ENCODE data around the gene C1orf56. TPM values are rescaled to one million over a fixed set of nuclear protein-coding genes. Genes with fewer than 3 reads are reported as not detected.
A peak's percentile ranks its signal among the peaks of the same experiment; 100 is the strongest.

C1orf56 gene
- total and polyA plus RNA-seq, 2 donors (not counting 3 experiments of a cell fraction or from before 2014, with no cell fraction given), result 3.0 to 3.5 TPM

GRCh38 chr1:151070474-151071276 is 23.1 kb downstream of the C1orf56 start, which contains the start of gene GABPB2:
TSS of gene GABPB2 (plus strand) at chr1:151070761. CDS start at chr1:151088190, 17,429 bp downstream.
- no peaks in the 10 kb centered on the region for H3K27me3 ChIP-seq (ENCODE audit: control insufficient read depth in 2 of 2, insufficient read depth in 2 of 2, low read length in 2 of 2)
- peak within 1 kb of the TSS; percentile 7 for H2AFZ ChIP-seq (ENCODE audit: low read depth, low read length)
- TF ChIP-seq MYC (IDR thresholded peaks at IDR 0.05; ENCODE audit: low read depth, low read length) (peak; percentile 51), MAX (IDR thresholded peaks at IDR 0.05; ENCODE audit: insufficient read depth, insufficient read length) (no peak), POLR2AphosphoS5 (IDR thresholded peaks at IDR 0.05; ENCODE audit: insufficient read depth, low read depth, low read length) (peak; percentile 84), EZH2 (IDR thresholded peaks at IDR 0.05; ENCODE audit: borderline replicate concordance, low read depth, low read length, severe bottlenecking) (no peak), CTCF (IDR thresholded peaks at IDR 0.05; ENCODE audit: extremely low read depth in 1 of 2, insufficient read depth in 1 of 2, low read depth in 1 of 2, low read length in 2 of 2) (peak; percentile 79 to 99), FOS (IDR thresholded peaks at IDR 0.05; ENCODE audit: borderline replicate concordance, insufficient read depth, low read length) (no peak), GATA2 (IDR thresholded peaks at IDR 0.05; ENCODE audit: insufficient read depth, insufficient read length, low read depth, low read length) (no peak), JUN (IDR thresholded peaks at IDR 0.05; ENCODE audit: borderline replicate concordance, insufficient read depth, insufficient read length, low read depth) (no peak), POLR2A (IDR thresholded peaks at IDR 0.05; ENCODE audit: low read depth, low read length) (no peak)
- peak within 1 kb of the TSS; percentile 15 for H3K4me2 ChIP-seq (ENCODE audit: insufficient read depth, low read length)
- no peaks in the 10 kb centered on the region for H3K9me1 ChIP-seq (replicated peaks; ENCODE audit: control insufficient read depth, extremely low read depth, insufficient read depth, low read length)
- intact Hi-C loops (cut with micrococcal nuclease), result loop anchor here (1.0 to 2.0 kb wide), 7 partner anchors 9 to 181 kb away; partner anchors contain the start of genes PRUNE1, SCNM1, SEMA6C and TNFAIP8L2
- dilution Hi-C loops (cut with MboI; ENCODE audit: extremely low pct_ligation_motif_present, low sequenced_read_pairs), result no loop called here
- peak within 1 kb of the TSS; percentile 44 to 73 (median 62) for H3K4me3 ChIP-seq (replicated peaks in 1 of 3; ENCODE audit: insufficient read depth in 1 of 3, low read depth in 1 of 3, low read length in 3 of 3)
- no peaks in the 10 kb centered on the region for H3K9me3 ChIP-seq (replicated peaks; ENCODE audit: control insufficient read depth, insufficient read depth, low read length)
- ChIA-PET CTCF (interaction anchor here (0.6 to 3.0 kb wide), 17 partner anchors 11 to 181 kb away, joined by 3 to 39 read pairs (median 5); partner anchors contain the start of genes C1orf56, CDC42SE1, LYSMD1 and MINDY1), POLR2A (interaction anchor here (0.7 to 1.8 kb wide), 3 partner anchors 8 to 85 kb away, joined by 3 to 5 read pairs (median 3); partner anchors contain the start of gene MLLT11)
- no peaks in the 10 kb centered on the region for H3K4me1 ChIP-seq (ENCODE audit: control insufficient read depth, extremely low read depth, insufficient read depth, low read length)
- DNase-seq (ENCODE audit: low read depth, low spot score) (peak; percentile 95), FAIRE-seq (peak; percentile 85)
- BruUV-seq (replicated peaks), result TSS peak; percentile 80
- no peaks in the 10 kb centered on the region for H4K20me1 ChIP-seq (replicated peaks; ENCODE audit: control insufficient read depth, extremely low read depth, insufficient read depth, low read length)
- peaks cover 0 to 5% of the 10 kb centered on the region in 2 experiments for H3K36me3 ChIP-seq (ENCODE audit: control insufficient read depth in 2 of 2, extremely low read depth in 1 of 2, insufficient read depth in 2 of 2, low read length in 2 of 2)
- peak within 1 kb of the TSS; percentile 80 for H3K27ac ChIP-seq (ENCODE audit: insufficient read depth, low read depth, low read length)
- peaks cover 21% of the 10 kb centered on the region for H3K79me2 ChIP-seq (ENCODE audit: control insufficient read depth, insufficient read depth, low read length)
- peak within 1 kb of the TSS; percentile 84 for H3K9ac ChIP-seq (replicated peaks; ENCODE audit: extremely low read depth, insufficient read depth, low read length)

All from endothelial cell of umbilical vein (primary cell).